Stimulated activated CD8-positive, alpha-beta memory T cell treated with anti-CD3 and anti-CD28 coated beads, Interleukin-4, amount 100 ng/mL, for 24 hours (primary cell): ENCODE results near the gene SCART1.
"Not testable (repeated sequence)": the region's sequence is repeated elsewhere in the genome, so short reads cannot be mapped to it uniquely, and the experiment has no call there.

ENCODE experiments used
- DNase-seq: peaks from one replicate; pipeline ENCODE4 v3.0.0-alpha.2; 2020; ENCODE audit warnings: low read depth

Gene SCART1

DNA sequence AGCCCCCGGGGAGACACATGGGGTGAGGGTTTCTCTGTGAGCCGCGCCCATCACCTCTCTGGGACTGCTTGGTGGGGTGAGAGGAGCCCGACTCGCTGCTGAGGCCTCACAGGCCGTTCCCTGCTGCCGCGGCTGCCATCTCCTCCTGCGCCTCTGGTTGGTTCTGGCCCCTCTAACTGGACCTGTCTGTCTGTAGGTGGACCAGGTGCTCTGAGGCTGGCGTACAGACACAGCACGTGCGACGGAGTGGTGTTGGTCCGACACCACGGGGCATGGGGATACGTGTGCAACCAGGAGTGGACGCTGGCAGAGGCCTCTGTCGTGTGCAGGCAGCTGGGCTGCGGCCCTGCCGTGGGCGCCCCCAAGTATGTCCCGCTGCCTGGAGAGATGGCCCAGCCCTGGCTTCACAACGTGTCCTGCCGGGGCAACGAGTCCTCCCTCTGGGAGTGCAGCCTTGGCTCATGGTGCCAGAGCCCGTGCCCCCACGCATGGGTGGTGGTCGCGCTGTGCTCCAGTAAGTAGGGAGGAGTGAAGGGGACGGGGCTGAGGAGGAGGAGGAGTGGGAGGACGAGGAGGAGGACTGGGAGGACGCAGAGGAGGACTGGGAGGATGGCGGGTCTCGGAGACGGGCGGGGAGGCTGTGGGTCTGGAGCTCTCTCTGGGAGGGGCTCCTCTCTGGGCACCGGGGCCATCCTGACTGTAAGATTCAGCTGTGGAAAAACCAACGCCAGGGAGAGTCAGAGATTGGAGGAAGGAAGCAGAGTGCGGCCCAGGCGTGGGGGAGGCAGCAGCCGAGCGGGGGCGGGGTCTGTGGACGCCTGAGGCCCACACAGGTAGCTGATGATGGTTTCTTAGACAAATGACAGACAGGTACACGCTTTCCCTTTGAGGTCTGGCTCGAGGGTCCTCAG lies 2.6 kb downstream of the SCART1 start:
- no peak for DNase-seq

DNA sequence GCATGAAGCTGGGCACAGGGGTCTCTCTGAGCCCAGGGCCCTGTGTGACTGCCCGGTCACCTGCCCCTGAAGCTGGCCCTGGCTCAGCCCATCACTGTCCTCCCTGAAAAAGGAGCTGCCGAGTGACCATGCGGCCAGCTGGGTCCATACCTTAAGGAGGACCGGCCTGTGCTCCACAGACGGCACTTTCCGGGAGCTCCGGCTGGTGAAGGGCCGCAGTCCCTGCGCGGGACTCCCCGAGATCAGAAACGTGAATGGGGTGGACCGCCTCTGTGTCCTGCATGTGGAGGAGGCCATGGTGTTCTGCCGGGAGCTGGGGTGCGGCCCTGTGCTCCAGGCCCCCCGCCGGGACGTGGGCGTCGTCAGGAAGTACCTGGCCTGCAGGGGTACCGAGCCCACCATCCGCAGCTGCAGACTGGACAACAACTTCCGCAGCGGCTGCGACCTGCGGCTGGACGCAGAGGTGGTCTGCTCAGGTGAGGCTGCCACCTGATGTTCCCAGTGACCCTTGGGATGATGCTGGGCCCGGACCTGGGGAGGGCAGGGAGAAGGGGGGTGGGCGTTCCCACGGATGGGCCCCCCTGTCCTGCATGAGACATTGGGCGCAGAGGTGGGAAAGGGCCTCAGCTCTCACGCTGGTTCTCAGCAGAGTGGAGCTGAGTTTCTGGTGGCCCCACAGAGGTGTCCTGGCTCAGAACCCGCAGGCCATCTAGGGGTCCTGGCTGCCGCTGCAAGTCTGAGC lies 3.5 kb downstream of the SCART1 start:
- DNase-seq: no peak

DNA sequence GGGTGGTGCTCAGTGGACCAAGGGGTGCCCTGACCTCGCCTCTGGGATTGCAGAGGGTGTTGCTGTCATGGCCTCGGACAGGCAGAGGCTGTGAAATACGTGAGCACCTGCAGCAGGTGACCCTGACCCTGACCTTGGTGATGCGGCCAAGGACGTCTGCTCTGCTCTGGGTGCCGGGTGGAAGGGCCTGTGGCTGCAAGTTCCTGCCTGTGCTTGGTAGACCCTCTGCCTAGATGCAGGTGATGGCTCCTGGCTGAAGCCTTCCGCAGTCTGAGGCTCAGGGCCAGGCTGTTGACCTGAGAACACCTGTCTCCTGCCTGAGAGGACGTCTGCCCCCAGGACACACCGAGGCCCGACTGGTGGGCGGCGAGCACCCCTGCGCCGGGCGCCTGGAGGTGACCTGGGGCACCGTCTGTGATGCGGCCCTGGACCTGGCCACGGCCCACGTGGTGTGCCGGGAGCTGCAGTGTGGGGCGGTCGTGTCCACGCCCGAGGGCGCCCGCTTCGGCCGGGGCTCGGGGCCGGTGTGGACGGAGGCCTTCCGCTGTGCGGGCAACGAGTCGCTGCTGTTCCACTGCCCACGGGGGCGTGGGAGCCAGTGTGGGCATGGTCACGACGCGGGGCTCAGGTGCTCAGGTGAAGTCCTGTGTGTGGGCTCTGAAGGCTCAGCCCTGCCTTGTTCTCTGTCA lies 4.4 kb downstream of the SCART1 start:
- no peak for DNase-seq

DNA sequence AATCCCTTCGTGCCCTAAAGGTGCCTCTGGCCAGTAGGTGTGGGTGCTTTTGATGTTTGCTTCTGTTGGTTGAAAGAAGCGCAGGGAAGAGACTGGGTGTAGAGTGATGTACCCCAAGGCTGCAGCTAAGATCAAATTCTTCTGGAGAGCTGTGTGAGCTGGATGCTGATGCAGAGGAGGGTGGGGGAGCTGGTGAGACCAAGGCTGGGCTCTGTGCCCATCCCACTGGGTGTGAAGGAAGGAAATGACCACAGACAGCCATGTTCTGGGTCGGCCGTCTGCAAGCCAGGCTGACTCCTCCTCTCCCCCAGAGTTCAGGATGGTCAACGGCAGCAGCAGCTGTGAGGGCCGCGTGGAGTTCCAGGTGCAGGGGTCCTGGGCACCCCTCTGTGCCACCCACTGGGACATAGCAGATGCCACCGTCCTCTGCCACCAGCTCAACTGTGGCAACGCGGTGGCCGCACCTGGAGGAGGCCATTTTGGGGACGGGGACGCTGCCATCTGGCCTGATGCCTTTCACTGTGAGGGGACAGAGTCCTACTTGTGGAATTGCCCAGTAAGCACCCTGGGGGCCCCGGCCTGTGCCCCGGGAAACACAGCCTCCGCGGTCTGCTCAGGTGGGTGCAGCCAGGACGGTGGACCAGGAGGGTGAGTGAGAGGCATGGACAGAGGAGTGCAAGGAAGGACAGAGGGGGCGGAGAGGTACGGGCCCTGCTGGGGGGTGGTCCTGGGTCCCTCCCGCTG lies 5.1 kb downstream of the SCART1 start:
- DNase-seq: no peak

DNA sequence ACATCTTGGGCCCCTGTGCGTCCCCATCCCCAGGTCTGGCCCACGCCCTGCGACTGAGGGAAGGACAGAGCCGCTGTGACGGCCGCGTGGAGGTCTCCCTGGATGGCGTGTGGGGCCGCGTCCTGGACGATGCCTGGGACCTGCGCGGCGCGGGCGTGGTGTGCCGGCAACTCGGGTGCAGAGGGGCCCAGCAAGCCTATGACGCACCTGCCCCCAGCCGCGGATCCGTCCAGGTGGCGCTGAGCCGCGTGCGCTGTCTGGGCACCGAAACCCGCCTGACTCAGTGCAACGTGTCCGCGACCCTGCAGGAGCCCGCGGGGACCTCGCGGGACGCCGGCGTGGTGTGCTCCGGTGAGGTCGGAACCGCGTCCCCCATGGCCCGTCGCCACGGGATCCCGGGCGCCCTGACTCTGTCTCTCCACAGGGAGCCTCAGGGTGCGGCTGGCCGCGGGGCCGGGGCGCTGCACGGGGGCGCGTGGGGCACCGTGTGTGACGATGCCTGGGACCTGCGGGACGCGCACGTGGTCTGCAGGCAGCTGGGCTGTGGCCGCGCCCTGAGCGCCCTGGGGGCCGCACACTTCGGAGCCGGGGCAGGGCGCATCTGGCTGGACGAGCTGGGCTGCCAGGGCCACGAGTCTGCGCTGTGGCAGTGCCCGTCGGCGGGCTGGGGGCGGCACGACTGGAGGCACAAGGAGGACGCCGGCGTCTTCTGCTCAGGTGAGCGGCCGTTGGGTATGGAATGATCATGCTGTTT lies 5.9 kb downstream of the SCART1 start:
- no peak for DNase-seq

DNA sequence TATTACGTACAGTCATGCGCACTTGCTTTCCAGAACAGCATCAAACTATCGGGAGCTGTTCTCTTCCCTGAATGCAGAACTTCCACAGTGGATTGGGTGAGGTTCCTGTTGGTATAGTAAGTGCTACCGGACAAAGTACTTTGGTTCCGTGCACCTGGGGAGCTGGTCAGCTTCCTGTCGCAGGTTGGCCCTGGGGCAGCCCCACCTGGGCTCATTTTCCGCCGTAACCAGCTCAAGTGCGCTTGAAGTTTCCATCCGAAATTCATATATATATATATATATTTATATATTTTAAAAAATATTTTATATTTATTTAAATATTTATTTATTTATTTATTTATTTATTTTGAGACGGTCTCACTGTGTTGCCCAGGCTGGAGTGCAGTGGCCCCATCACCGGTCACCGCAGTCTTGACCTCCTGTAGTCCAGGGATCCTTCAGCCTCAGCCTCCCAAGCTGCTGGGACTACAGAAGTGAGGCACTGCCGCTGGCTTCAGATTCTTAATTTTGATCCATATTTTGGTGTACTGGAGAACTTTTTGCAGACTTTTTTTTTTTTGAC lies 6.5 kb downstream of the SCART1 start:
- no peak for DNase-seq

DNA sequence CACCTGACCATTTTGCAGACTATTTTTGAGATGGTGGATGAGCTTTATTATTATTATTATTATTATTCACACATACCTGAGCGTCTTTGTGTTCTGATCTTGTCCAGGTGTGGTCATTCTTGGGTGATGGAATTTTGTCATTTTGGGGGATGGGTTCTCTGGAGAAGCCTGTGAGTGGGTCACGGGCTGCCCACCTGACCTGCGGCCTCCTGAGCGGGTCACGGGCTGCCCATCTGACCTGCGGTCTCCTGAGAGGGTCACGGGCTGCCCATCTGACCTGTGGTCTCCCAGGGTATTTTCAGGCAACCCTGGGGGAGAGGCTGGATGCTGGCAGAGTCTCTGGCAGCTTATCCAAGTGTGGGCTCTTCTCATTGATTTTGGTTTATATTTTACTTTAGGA lies 7.3 kb downstream of the SCART1 start:
- no peak for DNase-seq

DNA sequence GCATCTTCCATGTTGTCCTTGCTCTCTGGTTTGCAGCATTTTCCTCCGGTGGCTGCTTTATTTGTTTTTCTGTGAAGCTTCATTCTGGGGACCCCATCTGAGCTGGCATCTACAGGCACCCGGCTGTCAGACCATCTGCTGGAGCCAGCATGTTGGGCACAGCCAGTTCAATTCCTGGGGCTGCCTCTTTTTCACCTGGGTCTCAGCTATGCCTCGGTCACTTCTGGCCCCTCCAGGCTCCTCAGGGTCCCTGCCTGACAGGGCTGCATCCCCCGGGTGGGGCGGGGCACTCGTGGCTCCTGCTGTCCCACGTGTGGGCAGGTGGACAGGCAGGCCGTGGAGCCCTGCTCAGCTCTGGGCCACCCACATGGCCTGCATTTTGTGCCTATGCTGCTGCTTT lies 8.1 kb downstream of the SCART1 start:
- DNase-seq: no peak

DNA sequence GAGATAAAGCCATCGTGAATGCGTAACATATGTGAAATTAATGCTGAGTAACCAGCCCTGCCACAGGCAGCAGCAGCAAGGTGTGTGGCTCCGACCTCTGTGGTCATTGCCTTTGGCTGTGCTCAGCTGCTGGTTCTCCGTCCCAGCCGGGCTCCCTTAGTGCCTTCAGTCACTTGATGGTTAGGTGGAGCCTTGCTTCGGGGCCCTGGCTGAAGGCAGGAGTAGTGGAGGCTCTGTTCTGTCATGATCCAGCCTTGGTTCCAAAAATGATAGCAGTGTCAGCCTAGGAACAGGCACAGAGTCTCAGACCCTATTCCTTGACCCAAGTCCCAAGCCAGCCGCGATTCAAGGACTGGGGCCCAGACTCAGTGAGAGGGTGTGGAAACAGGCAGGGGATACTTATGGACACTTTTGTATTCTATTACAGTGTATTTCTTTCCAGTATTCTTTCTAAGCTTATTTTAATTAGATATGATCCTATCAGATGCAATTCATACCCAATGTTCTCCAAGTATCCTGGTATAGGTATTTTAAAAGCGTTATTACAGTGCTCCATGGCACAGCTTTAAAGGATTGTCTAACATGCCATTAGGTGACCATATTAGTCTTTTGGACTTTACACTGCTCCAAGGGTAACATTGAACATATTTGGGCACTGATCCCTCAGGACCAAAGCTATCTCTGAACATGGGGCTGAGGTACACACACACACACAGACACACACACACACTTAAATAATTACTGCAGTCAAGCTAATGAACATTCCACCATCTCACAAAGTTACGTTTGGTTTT lies 9.0 kb downstream of the SCART1 start:
- DNase-seq: no peak

DNA sequence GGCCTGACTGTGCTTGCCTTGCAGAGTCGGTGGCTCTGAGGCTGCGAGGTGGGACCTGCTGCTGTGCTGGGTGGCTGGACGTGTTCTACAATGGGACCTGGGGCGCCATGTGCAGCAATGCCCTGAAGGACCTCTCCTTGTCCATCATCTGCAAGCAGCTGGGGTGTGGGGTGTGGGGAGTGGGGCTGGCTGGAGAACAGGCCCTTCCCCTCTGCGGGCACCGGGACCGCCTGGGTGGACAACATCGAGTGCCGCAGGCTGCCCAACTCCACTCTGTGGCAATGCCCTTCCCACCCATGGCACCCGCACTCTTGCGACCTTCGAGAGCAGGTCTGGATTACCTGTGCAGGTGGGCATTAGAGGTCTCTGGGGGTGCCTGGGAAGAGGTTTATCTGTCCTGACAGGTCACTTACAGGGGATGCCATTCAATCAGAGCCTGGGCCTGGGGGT lies 10.9 kb downstream of the SCART1 start:
- no peak for DNase-seq

DNA sequence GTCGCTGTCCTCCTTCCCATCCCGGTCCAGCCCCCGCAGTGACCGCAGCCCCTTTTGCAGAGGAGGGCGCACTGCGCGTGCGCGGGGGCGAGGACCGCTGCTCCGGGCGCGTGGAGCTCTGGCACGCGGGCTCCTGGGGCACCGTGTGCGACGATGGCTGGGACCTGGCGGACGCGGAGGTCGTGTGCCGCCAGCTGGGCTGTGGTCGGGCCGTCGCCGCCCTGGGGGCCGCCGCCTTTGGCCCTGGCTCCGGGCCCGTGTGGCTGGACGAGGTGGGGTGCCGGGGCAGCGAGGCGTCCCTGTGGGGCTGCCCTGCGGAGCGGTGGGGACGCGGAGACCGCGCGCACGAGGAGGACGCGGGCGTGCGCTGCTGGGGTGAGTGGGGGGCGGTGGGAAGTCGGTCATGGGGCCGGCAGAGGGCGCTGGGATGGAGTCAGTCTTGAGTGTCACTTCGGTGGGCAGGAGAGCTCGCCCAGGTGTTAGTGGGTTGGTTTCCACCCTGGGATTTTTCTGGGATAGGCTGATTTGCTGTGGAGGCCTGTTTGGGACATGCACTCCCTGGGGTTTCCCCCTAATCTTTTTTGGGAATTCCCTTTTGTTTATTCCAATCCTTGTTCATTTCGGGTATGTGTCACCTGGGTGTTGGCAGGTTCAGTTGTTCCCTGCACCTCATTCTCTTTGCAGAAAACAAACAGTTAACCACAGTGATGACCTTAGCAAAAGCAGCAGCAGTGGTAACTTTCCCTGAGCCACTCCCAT lies 11.6 kb downstream of the SCART1 start:
- no peak for DNase-seq

DNA sequence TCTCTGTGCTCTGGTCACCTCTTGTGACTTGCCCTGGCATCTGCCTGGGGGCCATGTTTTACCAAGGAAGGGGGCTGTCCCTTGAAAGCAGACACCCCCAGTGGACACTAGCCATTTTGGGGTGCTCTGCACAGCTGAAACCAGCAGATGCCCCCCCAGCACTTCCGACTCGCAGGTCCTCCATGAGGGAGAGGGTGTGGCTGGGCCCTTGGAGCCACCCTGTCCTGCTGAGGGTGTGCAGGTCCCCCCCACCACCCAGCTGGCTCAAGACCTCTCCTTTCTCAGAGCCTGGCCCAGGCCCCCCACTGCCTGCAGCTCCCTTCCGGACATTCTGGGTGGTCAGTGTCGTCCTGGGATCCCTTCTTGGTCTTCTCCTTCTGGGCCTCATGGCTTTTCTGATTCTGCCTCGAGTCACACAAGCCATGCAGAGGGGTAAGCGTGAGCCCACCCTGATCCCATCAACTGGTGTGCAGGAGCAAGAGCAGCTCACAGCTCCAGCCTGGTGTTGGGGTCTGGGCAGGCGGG lies 12.3 kb downstream of the SCART1 start:
- DNase-seq: no peak

DNA sequence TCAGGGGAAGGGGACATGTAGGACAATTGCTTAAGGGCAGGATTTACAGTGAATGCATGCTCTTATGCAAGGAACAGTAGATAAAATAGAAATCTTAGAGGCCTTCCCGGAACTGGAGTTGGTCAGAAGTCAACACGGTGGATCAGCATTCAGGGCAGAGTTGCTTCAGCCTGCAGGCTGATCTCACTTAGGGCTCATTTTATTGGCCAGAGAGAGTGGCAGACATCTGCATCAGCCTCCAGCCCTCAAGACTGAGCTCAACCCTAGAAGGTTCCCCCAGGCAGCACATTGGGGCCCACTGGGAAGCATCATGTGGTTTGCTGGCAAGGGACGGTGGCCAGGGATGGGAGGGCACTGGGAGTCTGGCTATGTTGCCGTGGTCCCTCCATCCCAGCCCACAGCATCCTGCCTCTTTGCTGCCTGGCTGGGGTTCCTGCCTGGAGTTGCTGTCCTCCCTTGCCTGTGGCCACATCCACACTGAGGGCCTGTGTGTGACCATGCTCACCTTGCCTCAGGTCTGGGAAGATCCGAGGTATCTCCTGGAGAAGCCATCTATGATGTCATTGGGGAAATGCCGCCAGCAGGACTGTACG lies 13.0 kb downstream of the SCART1 start:
- no peak for DNase-seq

DNA sequence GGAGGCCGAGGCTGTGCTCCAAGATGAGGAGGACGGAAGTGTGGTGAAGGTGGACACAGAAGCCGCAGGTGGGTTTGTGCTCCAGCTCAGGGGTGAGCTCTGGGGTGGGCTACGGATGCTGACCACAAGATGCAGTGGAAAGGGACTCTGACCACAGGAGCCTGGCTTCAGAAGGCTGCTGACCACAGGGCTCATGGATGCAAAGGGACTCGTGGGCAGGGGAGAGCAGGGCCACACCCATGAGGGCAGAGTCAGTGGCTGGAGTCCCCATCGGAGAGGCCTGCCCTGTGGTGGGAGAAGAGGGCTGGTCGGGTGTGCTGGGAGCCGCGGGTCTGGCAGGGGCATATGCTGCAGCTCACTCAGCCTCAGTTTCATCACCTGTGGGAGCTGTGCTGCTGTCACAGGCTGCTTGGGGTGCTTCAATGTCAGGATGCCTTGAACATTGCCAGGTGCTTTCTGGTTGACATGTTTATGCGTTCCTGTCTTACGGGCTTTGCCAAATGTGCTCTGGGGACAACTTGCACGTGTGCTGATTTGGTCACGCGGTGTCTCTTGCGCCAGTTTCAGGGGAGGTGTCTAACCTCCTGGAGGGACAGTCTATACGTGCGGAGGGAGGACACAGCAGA lies 13.7 kb downstream of the SCART1 start:
- no peak for DNase-seq

DNA sequence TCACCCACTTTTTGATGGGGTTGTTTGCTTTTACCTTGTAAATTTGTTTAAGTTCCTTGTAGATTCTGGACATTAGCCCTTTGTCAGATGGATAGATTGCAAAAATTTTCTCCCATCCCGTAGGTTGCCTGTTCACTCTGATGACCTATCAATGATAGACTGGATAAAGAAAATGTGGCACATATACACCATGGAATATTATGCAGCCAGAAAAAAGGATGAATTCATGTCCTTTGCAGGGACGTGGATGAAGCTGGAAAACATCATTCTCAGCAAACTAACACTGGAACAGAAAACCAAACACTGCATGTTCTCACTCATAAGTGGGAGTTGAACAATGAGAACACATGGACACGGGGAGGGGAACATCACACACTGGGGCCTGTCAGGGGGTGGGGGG lies 15.5 kb downstream of the SCART1 start:
- not testable (repeated sequence) for DNase-seq

DNA sequence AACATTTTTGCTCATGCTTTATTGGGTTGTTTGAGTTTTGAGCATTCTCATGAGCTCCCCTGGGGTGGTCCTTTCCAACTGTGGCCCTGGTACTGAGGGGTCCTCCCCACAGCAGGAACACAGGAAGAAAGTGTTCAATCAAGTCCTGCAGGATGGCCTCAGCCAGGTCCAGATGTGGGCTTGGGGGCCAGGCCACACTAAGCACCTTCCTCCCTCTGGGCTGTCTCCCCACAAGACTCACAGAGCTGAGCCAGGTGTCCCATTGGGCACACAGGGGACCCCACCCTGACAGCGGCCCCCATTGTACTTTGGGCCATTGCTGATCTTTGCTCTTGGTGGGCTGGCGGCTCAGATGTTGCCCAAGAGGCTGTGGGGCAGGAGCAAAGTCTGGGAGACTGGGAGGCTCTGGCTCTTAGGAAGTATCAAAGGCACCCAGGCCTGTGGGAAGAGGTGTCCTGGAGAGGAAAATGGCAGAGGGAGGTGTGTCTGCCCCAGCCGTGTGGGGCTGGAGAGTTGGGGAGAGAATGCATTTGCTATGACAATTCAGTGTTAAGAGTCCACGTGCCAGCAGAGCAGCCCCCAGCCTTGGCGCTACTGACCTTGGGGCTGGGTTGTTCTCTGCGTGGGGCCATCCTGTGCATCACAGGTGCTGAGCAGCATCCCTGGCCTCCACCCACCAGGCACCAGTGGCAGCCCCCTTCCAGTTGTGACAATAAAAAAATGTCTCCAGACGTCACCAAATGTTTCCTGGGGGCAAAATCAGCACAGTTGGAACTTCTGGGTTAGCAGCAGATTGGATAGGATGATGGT lies 17.8 kb downstream of the SCART1 start:
- no peak for DNase-seq

DNA sequence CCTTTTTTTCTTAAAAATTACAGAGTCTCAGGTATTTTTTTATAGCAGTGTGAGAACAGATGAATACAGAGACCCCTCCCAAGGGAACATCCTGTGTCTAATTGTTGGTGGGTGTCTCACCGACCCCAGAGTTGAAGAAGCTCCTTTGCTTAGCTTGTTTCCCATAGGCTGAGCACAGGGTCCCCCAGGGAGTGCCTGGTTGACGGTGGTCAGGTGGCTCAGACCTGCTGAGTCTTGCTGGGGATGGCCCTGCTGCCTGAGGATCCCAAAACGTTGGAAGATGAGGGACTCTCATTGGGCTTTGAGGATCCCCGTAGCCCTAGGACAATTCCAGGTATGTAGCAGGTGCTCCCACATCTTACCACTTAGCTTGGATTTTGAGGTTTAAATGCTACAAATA lies 19.5 kb downstream of the SCART1 start:
- no peak for DNase-seq
